ENCODE measurements around the gene PARVA.

- TF ChIP-seq CTCF (conservative IDR thresholded peaks at IDR 0.05) (no peak), EZH2 (IDR thresholded peaks at IDR 0.05; ENCODE audit: low read depth) (no peak)
Measured at GRCh38 chr11:12409621-12410005, 32.2 kb downstream of the PARVA start.
